Coronary artery (tissue), 2 donors: ENCODE results near the gene ARHGAP44.

Source experiments
- DNase-seq: peaks from one replicate; pipeline ENCODE4 v3.0.0-alpha.2; 2017; ENCODE audit warnings: low spot score
- H3K27ac ChIP-seq, 2 donors: fragments of 200-600 bp; sonication (generic); one replicate each; pipeline ENCODE4 v1.5.1; 2016 to 2019
- H3K4me3 ChIP-seq: fragments of 200-600 bp; sonication (generic); 2 replicates; pipeline ENCODE4 v1.5.1; 2016; ENCODE audit warnings: mild to moderate bottlenecking, moderate library complexity
- TF ChIP-seq, protein P1 (sequence below): fragments of 200-600 bp; sonication (generic); IDR thresholded peaks from one replicate; pipeline ENCODE4 v1.5.1; 2019; ENCODE audit warnings: antibody characterized with exemption

Gene ARHGAP44

DNA sequence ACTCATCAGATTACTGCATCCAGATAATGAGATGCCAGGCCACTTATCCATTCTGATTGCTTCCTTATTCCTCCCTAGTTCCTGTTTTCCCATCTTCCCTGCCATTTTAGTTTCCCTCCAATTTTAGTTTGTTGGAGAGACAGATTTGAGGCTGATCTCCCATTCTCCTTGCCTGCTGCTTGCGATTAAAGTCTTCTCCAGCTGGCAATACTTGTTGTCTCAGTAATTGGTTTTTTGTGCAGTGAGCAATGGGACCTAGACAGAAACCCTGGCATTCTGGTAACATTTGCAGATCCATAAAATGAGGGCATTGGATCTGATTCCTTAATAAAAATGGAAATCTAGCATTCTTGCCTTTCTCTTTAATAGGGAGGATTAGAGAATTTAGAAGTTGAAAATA lies 246.1 kb downstream of the ARHGAP44 start:
- H3K27ac ChIP-seq = no peak overlapping the region
- DNase-seq = no peak
- no peak overlapping the region for H3K4me3 ChIP-seq
- TF ChIP-seq, protein P1, sequence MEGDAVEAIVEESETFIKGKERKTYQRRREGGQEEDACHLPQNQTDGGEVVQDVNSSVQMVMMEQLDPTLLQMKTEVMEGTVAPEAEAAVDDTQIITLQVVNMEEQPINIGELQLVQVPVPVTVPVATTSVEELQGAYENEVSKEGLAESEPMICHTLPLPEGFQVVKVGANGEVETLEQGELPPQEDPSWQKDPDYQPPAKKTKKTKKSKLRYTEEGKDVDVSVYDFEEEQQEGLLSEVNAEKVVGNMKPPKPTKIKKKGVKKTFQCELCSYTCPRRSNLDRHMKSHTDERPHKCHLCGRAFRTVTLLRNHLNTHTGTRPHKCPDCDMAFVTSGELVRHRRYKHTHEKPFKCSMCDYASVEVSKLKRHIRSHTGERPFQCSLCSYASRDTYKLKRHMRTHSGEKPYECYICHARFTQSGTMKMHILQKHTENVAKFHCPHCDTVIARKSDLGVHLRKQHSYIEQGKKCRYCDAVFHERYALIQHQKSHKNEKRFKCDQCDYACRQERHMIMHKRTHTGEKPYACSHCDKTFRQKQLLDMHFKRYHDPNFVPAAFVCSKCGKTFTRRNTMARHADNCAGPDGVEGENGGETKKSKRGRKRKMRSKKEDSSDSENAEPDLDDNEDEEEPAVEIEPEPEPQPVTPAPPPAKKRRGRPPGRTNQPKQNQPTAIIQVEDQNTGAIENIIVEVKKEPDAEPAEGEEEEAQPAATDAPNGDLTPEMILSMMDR = no peak

DNA sequence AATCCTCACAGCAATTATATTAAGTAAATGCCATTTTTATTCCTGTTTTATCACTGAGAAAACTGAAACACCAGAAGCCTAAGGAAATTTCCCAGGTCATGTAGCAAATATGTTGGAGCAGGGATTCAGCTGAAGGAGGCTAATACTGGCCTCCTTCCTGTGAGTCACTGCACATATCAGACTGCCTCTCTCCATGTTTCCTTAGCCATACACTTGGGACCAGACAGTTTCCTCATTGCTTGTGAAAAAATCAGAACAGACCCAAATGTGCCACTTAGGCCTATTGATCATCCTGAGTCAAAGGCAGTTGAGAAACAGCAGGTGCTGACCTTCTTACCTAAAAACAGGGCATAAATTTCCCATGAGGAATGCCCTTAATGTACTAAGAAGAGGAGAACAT lies 247.5 kb downstream of the ARHGAP44 start:
- Histone ChIP-seq H3K27ac (no peak overlapping the region), H3K4me3 (no peak overlapping the region)
- TF ChIP-seq, protein P1 = no peak
- no peak for DNase-seq

DNA sequence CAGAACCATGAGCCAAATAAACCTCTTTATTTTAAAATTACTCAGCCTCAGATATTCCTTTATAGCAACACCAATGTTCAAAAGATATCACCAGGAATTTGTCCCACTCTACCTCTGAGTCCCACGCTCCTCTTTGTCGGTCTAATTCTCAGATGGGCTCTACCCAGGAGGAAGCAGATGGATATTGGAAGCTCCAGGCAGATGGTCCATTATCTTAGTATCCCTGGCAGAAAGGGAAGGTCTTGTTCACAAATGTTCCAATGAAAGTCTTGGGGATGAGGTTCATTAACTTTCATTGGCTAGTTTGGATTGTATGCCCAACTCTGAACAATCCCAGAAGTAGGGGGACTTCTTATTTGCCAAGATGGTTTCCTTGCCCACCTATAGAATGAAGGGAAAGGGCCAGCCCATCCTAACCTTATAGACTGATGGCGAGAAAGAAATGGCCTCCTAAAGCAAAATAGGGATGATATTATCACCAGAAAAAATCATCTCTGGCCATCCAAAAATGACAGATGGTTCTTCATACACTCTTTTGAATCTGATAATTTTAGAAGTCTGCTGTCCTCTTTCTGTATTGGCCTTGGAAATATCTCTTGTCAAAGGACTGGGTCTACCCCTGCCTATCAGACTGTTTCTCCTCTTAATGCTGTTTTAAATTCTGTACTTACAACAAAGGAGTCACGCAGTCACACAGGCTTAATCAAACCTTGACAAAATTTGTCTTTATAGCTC lies 249.8 kb downstream of the ARHGAP44 start:
- DNase-seq = no peak
- Histone ChIP-seq H3K27ac (no peak overlapping the region), H3K4me3 (no peak overlapping the region)
- TF ChIP-seq, protein P1 = no peak
